HG02885 (cell line): Measurements from ENCODE around the gene TSPAN11.
"Not testable (repeated sequence)": the region's sequence is repeated elsewhere in the genome, so short reads cannot be mapped to it uniquely, and the experiment has no call there.

Source experiments
- ATAC-seq: cut with Tn5 transposase; IDR thresholded peaks from one replicate; pipeline ENCODE4 v1.9.1; 2021; ENCODE audit warnings: mild to moderate bottlenecking; ENCODE audit not compliant: unreplicated experiment, poor library complexity

The TSPAN11 gene

DNA sequence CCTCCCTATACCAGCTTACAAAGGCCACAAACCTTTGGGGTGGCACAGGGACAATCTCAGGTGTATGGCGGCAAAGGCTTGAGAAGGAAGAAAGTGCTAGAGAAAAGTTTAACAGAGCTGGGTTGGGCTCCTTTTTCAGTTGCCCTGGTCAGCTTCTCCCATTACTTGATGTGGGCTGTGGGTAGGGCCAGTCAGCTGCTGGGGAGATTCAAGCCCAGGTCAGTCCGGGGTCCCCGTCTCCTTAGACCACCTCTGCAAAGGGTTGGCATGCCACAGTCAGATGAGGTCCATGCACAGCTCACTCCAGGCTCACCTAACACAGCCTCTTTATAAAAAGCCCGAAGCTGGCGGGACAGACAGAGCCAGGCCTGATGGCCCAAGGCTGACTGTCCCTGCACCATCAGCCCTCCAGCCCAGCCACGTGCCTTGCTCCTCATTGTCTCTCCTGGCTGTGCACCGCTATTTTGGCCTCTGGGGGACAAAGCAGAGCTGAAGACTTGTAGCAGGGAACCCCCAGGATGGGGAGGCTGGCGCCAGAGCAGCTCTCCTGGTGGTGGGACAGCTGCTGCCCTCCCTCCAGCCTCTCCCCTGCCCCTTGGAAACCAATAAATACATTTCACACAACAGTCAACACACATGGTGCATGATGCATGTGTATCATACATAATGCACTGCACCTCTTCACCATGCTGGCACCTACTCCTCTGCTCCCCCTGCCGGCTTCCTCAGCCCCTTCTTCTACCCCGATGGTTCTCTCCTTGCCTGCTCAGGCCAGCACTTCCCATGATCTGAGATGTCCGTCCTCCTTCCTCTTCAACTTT is 85.4 kb downstream of the TSPAN11 start:
- ATAC-seq, result no peak

DNA sequence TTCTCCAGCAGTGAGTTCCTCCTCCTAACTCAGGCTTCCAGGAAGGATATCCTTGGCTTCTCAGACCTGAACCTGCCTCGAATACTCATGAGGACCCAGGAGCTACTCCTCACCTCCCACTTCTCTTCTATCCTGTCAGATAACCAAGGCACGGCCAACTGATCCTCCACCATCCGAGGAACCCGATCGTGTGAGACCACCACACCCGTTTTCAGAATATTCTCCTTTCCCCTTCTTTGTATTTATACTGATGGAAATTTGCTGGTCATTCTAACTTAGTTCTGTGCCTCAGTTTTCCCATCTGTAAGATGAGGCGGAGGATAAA is 86.0 kb downstream of the TSPAN11 start:
- ATAC-seq, result not testable (repeated sequence)

GRCh38 chr12:31015215-31015614 is 88.7 kb downstream of the TSPAN11 start:
- ATAC-seq, result no peak

GRCh38 chr12:31016057-31016456 is 89.5 kb downstream of the TSPAN11 start:
- ATAC-seq, result no peak

- no peak for ATAC-seq
Measured at GRCh38 chr12:31017535-31017934, 91.0 kb downstream of the TSPAN11 start.

DNA sequence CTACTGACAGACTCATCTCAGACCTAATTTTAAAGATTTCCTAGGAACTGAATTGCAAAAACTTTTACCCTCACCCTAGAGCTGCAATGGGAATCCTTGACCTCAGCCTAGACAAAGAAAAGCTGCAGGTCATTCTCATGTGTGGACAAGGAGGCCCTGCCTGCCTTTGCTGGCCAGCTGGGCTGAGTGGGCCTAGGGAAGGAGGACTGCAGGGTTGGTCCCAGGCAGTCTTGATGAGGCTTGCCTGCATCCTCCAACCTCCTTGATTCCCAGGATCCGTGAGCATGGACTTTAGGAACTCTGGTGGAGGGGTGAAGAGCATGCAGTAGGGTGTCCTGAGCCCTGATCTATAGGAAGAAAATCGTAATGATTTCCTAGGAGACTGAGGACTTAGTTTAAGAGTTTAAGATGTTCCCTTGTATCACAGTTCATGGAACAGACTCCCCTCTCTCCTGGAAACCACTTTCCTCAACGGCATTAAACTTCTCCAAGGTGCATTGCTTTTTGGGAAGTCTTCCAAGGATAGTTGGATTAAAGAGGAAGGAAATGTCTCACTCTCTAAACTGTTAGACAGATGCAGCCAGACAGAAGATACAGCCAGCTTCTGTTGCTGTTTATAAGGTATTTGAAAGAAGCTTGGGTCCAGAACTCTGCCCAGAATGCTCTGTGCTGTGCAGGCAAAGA is 91.7 kb downstream of the TSPAN11 start:
- ATAC-seq, result no peak

- ATAC-seq, result no peak
Measured at GRCh38 chr12:31018790-31019505, 92.4 kb downstream of the TSPAN11 start.

DNA sequence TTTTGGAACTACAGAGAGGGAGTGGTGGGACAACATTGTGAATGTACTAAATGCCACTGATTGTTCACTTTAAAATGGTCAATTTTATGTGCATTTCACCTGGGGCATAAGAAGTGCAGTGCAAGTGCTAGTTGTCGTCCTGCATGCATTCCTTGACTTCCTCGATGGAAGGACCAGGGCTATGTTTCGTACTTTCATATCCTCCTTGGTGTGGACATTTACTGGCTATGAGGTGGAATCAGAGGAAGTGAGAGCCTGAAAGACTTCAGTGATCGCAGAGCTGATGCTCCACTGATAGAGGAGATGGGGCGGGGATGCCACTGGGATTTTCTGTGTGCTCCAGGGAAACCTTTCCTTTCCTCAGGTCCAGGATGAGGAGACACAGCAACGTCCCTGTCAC is 93.0 kb downstream of the TSPAN11 start:
- ATAC-seq, result no peak

GRCh38 chr12:31019976-31020375 is 93.4 kb downstream of the TSPAN11 start:
- no peak for ATAC-seq

DNA sequence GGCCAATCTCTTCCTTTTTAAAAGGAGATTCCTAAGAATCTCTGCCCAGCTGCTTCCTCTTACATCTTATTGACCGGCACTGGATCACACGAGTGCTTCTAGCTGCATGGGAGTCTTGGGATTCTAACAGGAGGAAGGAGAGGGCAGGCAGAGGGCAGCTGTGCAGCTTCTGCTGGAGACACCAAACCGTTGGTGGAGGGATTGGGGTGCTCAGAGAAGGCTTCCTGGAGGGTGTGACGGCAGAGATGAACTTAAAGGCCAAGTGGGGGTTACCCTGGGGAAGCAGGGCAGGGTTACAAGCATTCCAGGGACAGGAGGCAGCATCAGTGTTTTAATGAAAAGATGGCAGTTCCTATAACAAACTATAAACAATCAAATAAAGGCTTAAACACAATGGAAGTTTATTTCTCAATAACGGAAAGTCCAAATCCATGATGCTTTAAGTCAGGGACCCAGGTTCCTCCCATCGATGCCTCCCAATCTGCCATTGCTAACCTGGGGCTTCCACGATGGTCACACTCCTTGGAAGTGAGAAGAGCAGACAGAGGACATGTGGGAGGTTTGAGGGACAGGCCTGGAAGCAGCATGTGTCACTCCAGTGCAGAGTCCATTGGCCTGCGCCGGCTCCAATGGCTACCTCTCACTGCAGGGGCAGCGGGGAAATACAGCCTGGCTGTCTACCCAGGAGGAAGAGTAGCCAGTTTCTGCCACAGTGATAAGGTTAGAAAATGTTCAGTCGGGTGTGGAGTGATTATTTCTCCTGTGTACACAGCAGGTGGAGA is 94.0 kb downstream of the TSPAN11 start:
- no peak for ATAC-seq

GRCh38 chr12:31021181-31021580 is 94.6 kb downstream of the TSPAN11 start:
- ATAC-seq, result no peak

- ATAC-seq, result no peak
Measured at GRCh38 chr12:31021809-31022494, 95.4 kb downstream of the TSPAN11 start.

DNA sequence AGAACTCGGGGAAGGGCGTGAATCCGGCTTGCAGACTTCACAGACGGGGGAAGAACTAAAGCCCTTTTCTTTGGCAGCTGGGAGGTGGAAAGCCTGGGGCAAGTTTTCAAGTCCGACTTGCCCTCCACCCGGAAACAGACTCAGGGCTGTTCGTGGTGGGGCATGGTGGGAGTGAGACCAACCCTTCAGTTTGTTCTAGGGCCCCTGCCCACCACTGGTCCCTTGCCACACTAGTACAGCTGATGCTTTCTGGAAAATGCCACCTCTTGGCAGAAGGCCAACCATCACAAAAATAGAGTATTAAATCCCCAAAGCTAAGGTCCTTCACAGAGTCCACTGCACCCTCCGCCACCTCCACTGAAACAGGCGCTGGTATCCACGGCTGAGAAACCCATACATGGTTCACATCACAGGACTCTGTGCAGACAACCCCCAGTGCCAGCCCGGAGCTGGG is 96.8 kb downstream of the TSPAN11 start:
- no peak for ATAC-seq

- no peak for ATAC-seq
Measured at GRCh38 chr12:31026202-31026601, 99.7 kb downstream of the TSPAN11 start.

DNA sequence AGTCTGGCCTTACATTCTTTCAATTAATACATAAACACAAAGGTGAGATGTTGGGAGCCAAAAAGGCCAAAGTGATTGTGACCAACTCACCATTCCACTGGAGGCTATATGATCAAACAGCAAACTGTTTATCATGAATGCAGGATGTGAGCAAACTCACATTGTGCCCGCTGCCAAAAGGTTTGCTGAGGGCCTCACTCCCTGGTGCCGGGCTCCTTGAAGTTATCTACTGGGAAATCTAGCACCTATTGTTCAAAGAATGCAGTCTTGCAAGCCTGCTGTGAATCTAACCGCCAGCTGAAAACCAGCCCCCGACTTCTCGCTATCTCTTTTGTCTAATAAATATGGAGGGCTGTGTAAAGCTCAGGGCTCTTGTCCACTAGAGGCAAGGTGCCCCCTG is 100.5 kb downstream of the TSPAN11 start:
- not testable (repeated sequence) for ATAC-seq

- ATAC-seq, result no peak
Measured at GRCh38 chr12:31029468-31029867, 102.9 kb downstream of the TSPAN11 start.

GRCh38 chr12:31029916-31030562 is 103.5 kb downstream of the TSPAN11 start:
- ATAC-seq, result no peak

DNA sequence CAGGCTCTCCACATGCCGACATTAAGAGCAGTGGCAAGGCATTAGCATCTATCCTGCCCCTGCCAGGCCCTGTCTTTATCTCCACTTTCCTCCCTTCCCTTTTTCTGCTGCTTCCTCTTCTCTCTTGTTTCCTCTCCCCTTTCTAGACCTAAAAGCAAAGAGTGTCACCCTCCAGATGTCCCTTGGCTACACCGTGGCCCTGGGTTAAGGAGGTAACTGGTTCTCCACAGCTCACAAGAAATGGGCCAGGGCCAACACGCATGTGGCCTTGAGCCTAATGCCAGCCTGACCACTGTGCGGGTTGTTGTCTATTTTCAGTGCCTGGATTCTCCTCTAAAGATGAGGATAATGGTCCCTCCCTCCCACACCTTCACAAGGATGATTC is 105.4 kb downstream of the TSPAN11 start:
- ATAC-seq, result no peak

DNA sequence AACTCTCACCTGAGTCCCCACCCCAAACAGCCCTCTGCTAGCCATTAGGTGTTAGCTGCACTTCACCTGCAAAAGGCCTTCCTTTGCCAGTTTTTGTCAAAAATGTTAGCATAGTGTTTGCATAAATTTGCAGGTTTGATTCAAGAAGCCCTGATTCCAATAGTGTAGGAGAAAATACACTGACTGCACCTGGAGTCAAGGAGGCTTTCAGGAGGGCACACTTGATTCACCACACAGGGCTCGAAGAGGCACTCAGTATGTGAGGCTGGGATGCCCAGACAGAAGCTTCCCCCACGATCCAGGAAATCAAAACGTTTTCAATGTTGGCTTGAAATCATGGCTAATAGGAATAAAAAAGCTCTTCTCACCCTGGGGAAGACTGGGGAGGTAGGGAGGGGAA is 106.6 kb downstream of the TSPAN11 start:
- ATAC-seq, result no peak
